CD4-positive, alpha-beta T cell (primary cell): ENCODE measurements around the gene HNRNPA3. TPM values are rescaled to one million over a fixed set of nuclear protein-coding genes. Genes with fewer than 3 reads are reported as not detected.

Experiments
- ATAC-seq: fragments of 200-7000 bp; cut with Tn5 transposase; one replicate; pipeline ENCODE4 v1.10.0; 2022; ENCODE audit warnings: mild to moderate bottlenecking; ENCODE audit not compliant: poor library complexity
- CTCF ChIA-PET: fragments of 350-600 bp; sonication (Branson Sonifier 250); formaldehyde crosslinking; loops from one replicate; lab custom pipeline; 2021; ENCODE audit warnings: antibody characterized with exemption, inconsistent platforms; lab: Charles Lee
- POLR2A ChIA-PET: fragments of 350-600 bp; sonication (Branson Sonifier 250); formaldehyde crosslinking; loops from one replicate; lab custom pipeline; 2021; ENCODE audit warnings: antibody characterized with exemption, inconsistent platforms; lab: Charles Lee
- DNase-seq, 14 experiments: peaks; one replicate each; pipeline ENCODE4 v3.0.0-alpha.2; 2013 to 2020; ENCODE audit warnings: mixed read lengths in 2 of 14
- H3K27ac ChIP-seq, 2 donors: one replicate each; pipeline versions ENCODE4 v1.5.1 to v1.7.0; 2013; ENCODE audit warnings: low read length in 2 of 2, low read depth in 1 of 2, mild to moderate bottlenecking in 1 of 2
- H3K27me3 ChIP-seq, 2 experiments: 1 replicate in 1 of 2; 2 replicates in 1 of 2; pipeline versions ENCODE4 v1.6.1 to v1.7.0; 2013; ENCODE audit warnings: low read length in 2 of 2, control low read depth in 1 of 2, mild to moderate bottlenecking in 1 of 2, moderate library complexity in 1 of 2; ENCODE audit not compliant: insufficient read depth in 2 of 2, control insufficient read depth in 1 of 2
- H3K36me3 ChIP-seq: one replicate; pipeline ENCODE4 v1.6.1; 2013; ENCODE audit warnings: low read length, control low read depth; ENCODE audit not compliant: insufficient read depth
- H3K4me1 ChIP-seq: one replicate; pipeline ENCODE4 v1.6.1; 2013; ENCODE audit warnings: low read length, control low read depth; ENCODE audit not compliant: insufficient read depth
- H3K4me3 ChIP-seq: one replicate; pipeline ENCODE4 v1.5.1; 2013; ENCODE audit warnings: mild to moderate bottlenecking, low read length, moderate library complexity
- H3K9me3 ChIP-seq, 2 experiments: 1 replicate in 1 of 2; 2 replicates in 1 of 2; pipeline versions ENCODE4 v1.6.1 to v1.7.0; 2013; ENCODE audit warnings: low read length in 2 of 2, mild to moderate bottlenecking in 2 of 2, control low read depth in 1 of 2, moderate library complexity in 1 of 2; ENCODE audit not compliant: control insufficient read depth in 1 of 2, insufficient read depth in 1 of 2
- H3K27ac Mint-ChIP-seq: one replicate; pipeline ENCODE4 v1.8.0; 2020; ENCODE audit warnings: mixed read lengths
- H3K27me3 Mint-ChIP-seq: one replicate; pipeline ENCODE4 v1.8.0; 2021; ENCODE audit warnings: mixed read lengths
- H3K36me3 Mint-ChIP-seq: one replicate; pipeline ENCODE4 v1.8.0; 2021; ENCODE audit warnings: low read depth, mixed read lengths
- H3K4me1 Mint-ChIP-seq: one replicate; pipeline ENCODE4 v1.8.0; 2021; ENCODE audit warnings: low read depth, mixed read lengths
- H3K4me3 Mint-ChIP-seq: one replicate; pipeline ENCODE4 v1.8.0; 2020; ENCODE audit warnings: mild to moderate bottlenecking, mixed read lengths
- H3K9me3 Mint-ChIP-seq: one replicate; pipeline ENCODE4 v1.8.0; 2020; ENCODE audit warnings: mixed read lengths
- intact Hi-C, 2 experiments: fragments of 100-400 bp; cut with DNase I in 1 of 2; cut with micrococcal nuclease in 1 of 2; formaldehyde crosslinking; loops; one replicate each; pipeline versions ENCODE4 v1.15.1 to v1.9.0; 2023 to 2025; cut with DNase I, micrococcal nuclease
- total RNA-seq, 174 experiments: library from RNA in 2 of 174; stranded (reverse) in 2 of 174; gene quantifications; one replicate each; pipeline ENCODE4 v1.2.3 and lab custom pipeline; 2021 to 2026
- TF ChIP-seq, protein P1 (sequence below): fragments of 200-600 bp; IDR thresholded peaks from one replicate; pipeline ENCODE4 v1.8.0; 2022; ENCODE audit warnings: antibody characterized with exemption, mild to moderate bottlenecking

The HNRNPA3 gene
- total RNA-seq, 2 experiments from 2014 or later = 162 to 167 TPM

DNA sequence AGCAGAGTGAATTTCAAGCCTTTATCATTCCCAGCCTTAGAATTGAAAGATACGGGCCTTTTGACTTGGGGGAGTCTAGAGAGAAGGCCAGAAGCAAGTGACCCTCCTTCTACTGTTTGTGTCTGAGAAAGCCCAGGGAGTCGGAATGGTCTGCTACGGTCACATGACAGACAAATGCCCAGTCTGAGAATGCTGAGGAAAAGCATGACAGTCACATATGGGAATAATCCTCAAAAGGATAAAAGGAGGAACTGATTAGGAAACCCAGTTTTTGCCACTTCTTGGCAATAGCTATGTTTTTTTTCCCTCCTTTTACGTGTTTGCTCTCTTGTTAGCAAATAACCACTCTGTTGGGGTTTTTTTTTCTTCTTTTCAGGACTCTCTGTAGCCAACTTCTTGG lies 38.1 kb upstream of the HNRNPA3 start:
- Histone ChIP-seq H3K36me3 (no peaks in the 10 kb centered on the region), H3K9me3 (no peaks in the 10 kb centered on the region), H3K4me1 (no peaks in the 10 kb centered on the region), H3K4me3 (no peak overlapping the region), H3K27me3 (no peaks in the 10 kb centered on the region), H3K27ac (no peak overlapping the region)
- Mint-ChIP-seq H3K9me3 (no peaks in the 10 kb centered on the region), H3K4me1 (peaks cover 3% of the 10 kb centered on the region), H3K27ac (no peak overlapping the region), H3K4me3 (no peak overlapping the region), H3K27me3 (no peaks in the 10 kb centered on the region), H3K36me3 (no peaks in the 10 kb centered on the region)
- DNase-seq = no peak
- ChIA-PET POLR2A (no interaction called here), CTCF (no interaction called here)
- ATAC-seq = no peak
- TF ChIP-seq, protein P1, sequence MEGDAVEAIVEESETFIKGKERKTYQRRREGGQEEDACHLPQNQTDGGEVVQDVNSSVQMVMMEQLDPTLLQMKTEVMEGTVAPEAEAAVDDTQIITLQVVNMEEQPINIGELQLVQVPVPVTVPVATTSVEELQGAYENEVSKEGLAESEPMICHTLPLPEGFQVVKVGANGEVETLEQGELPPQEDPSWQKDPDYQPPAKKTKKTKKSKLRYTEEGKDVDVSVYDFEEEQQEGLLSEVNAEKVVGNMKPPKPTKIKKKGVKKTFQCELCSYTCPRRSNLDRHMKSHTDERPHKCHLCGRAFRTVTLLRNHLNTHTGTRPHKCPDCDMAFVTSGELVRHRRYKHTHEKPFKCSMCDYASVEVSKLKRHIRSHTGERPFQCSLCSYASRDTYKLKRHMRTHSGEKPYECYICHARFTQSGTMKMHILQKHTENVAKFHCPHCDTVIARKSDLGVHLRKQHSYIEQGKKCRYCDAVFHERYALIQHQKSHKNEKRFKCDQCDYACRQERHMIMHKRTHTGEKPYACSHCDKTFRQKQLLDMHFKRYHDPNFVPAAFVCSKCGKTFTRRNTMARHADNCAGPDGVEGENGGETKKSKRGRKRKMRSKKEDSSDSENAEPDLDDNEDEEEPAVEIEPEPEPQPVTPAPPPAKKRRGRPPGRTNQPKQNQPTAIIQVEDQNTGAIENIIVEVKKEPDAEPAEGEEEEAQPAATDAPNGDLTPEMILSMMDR = no peak
- intact Hi-C loops = loop anchor here in 1 of 2 experiments (5.0 kb wide), 1 partner anchor 548 kb away; no protein-coding TSS in a partner anchor

DNA sequence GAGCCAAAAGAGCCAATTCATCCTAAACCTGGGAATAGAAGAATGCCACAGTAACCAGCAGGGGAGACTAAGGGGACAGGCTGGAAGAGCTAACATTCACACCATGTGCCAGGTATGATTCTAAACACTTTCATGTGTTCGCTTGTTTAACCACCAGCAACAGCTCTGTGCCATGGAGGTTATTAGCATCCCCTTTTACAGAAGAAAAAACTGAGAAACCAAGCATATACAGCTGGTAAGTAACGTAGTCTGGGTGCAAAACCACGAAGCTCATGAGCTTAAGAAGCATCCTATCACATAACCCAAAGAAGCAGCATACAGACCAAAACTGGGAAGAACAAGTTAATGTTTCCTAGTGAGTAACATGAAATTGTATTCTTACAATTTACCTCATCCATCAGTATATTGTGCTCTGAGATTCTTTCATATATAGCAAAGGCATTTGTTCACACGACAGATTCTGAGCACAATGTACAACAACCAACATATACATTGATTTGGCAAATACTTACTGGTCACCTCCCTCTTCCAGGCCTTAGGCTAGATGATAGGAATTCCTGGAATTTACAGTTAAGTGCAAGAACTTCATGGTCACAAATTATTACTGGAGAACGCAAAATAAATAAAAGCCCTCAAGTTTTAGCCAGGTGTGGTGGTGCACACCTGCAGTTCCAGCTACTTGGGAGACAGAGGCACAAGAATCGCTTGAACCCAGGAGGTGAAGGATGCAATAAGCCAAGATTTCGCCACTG lies 36.5 kb upstream of the HNRNPA3 start:
- intact Hi-C loops = no loop called here
- ATAC-seq (no peak), DNase-seq (no peak)
- Histone ChIP-seq H3K36me3 (no peaks in the 10 kb centered on the region), H3K9me3 (no peaks in the 10 kb centered on the region), H3K27ac (no peak overlapping the region), H3K4me1 (no peaks in the 10 kb centered on the region), H3K4me3 (no peak overlapping the region), H3K27me3 (no peaks in the 10 kb centered on the region)
- Mint-ChIP-seq H3K4me1 (no peaks in the 10 kb centered on the region), H3K4me3 (no peak overlapping the region), H3K27me3 (no peaks in the 10 kb centered on the region), H3K27ac (no peak overlapping the region), H3K9me3 (no peaks in the 10 kb centered on the region), H3K36me3 (no peaks in the 10 kb centered on the region)
- ChIA-PET POLR2A (no interaction called here), CTCF (no interaction called here)
- TF ChIP-seq, protein P1 = no peak

DNA sequence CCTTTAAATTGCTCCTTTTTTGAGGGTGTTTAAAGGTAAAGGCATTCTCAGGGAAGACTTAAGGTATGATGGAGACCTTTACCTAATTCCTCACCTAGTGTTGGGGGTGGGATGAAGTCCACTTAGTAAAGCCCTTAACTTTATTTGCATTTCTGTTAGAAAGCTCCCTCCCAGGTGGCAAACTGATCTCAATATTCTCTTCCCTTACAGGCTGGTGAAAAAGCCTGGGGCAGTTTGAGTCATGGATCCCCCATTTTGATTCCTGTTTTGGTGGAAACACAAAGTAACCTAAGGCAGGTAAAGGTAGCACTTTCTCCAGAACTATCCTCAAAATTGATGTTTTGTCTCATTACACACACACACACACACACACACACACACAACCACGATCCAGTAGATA lies 33.8 kb upstream of the HNRNPA3 start:
- no peaks in the 10 kb centered on the region for H3K27me3 Mint-ChIP-seq
- H3K27me3 ChIP-seq = no peaks in the 10 kb centered on the region
- H3K4me3 Mint-ChIP-seq = no peak overlapping the region
- ChIA-PET POLR2A (interaction anchor here (1.3 kb wide), 1 partner anchor 86 kb away, joined by 3 read pairs; the partner anchor contains the start of gene NFE2L2), CTCF (interaction anchor here (0.6 kb wide), 1 partner anchor 74 kb away, joined by 3 read pairs; no protein-coding TSS in a partner anchor)
- no peaks in the 10 kb centered on the region for H3K36me3 Mint-ChIP-seq
- H3K9me3 Mint-ChIP-seq = no peaks in the 10 kb centered on the region
- H3K4me1 ChIP-seq = no peaks in the 10 kb centered on the region
- no peak overlapping the region for H3K27ac Mint-ChIP-seq
- no peaks in the 10 kb centered on the region for H3K4me1 Mint-ChIP-seq
- no peak overlapping the region for H3K4me3 ChIP-seq
- no peaks in the 10 kb centered on the region for H3K36me3 ChIP-seq
- ATAC-seq = no peak
- intact Hi-C loops = no loop called here
- TF ChIP-seq, protein P1 = no peak
- no peak for DNase-seq
- H3K9me3 ChIP-seq = no peaks in the 10 kb centered on the region
- H3K27ac ChIP-seq = no peak overlapping the region
